Fibroblast of lung (primary cell): ENCODE results near the gene CCDC47. TPM values are rescaled to one million over a fixed set of nuclear protein-coding genes. Genes with fewer than 3 reads are reported as not detected.

ENCODE experiments used
- DNase-seq, 2 donors: peaks; one replicate each; pipeline versions ENCODE4 v3.0.0 to v3.0.0-alpha.2; 2010; ENCODE audit warnings: low read depth in 2 of 2
- H2AFZ ChIP-seq: 2 replicates; pipeline ENCODE4 v1.5.1; 2012; ENCODE audit warnings: low read length, control low read depth, inconsistent platforms
- H3K27ac ChIP-seq: 2 replicates; pipeline ENCODE4 v1.5.1; 2011; ENCODE audit warnings: low read length, control low read depth; ENCODE audit not compliant: insufficient read depth
- H3K27me3 ChIP-seq: 2 replicates; pipeline ENCODE4 v1.5.1; 2011; ENCODE audit warnings: mild to moderate bottlenecking, low read length; ENCODE audit not compliant: control insufficient read depth, insufficient read depth
- H3K36me3 ChIP-seq: 2 replicates; pipeline ENCODE4 v1.5.1; 2011; ENCODE audit warnings: low read length; ENCODE audit not compliant: control insufficient read depth, insufficient read depth
- H3K4me1 ChIP-seq: 2 replicates; pipeline ENCODE4 v1.5.1; 2011; ENCODE audit warnings: low read length; ENCODE audit not compliant: control insufficient read depth, insufficient read depth; ENCODE audit errors: extremely low read depth
- H3K4me2 ChIP-seq: 2 replicates; pipeline ENCODE4 v1.5.1; 2011; ENCODE audit warnings: low read length, control low read depth; ENCODE audit not compliant: insufficient read depth; ENCODE audit errors: extremely low read depth
- H3K4me3 ChIP-seq, 4 experiments: fragments of 200-600 bp in 1 of 4; sonication (generic) in 1 of 4; replicated peaks in 1 of 4; 2 replicates each; pipeline ENCODE4 v1.5.1; 2011 to 2016; ENCODE audit warnings: low read length in 4 of 4, low read depth in 3 of 4, mild to moderate bottlenecking in 3 of 4, control low read depth in 2 of 4, inconsistent platforms in 1 of 4, mixed read lengths in 1 of 4; ENCODE audit not compliant: insufficient read depth in 1 of 4; ENCODE audit errors: control extremely low read depth in 1 of 4
- H3K79me2 ChIP-seq: 2 replicates; pipeline ENCODE4 v1.5.1; 2012; ENCODE audit warnings: mild to moderate bottlenecking, low read length, inconsistent platforms; ENCODE audit not compliant: control insufficient read depth, insufficient read depth
- H3K9ac ChIP-seq: 2 replicates; pipeline ENCODE4 v1.5.1; 2011; ENCODE audit warnings: mild to moderate bottlenecking, low read length, control low read depth; ENCODE audit not compliant: insufficient read depth
- H3K9me3 ChIP-seq: 2 replicates; pipeline ENCODE4 v1.5.1; 2012; ENCODE audit warnings: low read depth, low read length; ENCODE audit not compliant: control insufficient read depth, insufficient read depth
- H4K20me1 ChIP-seq: 2 replicates; pipeline ENCODE4 v1.5.1; 2011; ENCODE audit warnings: low read length; ENCODE audit not compliant: control insufficient read depth, insufficient read depth; ENCODE audit errors: extremely low read depth
- CTCF ChIP-seq, 2 donors: IDR thresholded peaks in 1 of 2; conservative IDR thresholded peaks in 1 of 2; 1 replicate in 1 of 2; 2 replicates in 1 of 2; pipeline ENCODE4 v1.5.1; 2011 to 2012; ENCODE audit warnings: low read length in 2 of 2, control low read depth in 1 of 2, inconsistent platforms in 1 of 2, low read depth in 1 of 2, mild to moderate bottlenecking in 1 of 2
- EZH2 ChIP-seq: IDR thresholded peaks from 2 replicates; pipeline ENCODE4 v1.5.1; 2012; ENCODE audit warnings: low read length, control low read depth, mild to moderate bottlenecking; ENCODE audit errors: missing control alignments
- polyA plus RNA-seq, 2 donors: library from polyadenylated mRNA; depleted of rRNA in 1 of 2; stranded (reverse) in 1 of 2; unstranded in 1 of 2; fragments of >200 nt; gene quantifications; 2 replicates each; pipeline ENCODE4 v1.2.1, GENCODE V29; 2011 to 2012; ENCODE audit warnings: missing spikeins in 1 of 2
- total RNA-seq: library from RNA; depleted of rRNA; stranded (reverse); fragments of >200 nt; gene quantifications from 2 replicates; pipeline ENCODE4 v1.2.1, GENCODE V29; 2014

Gene CCDC47
- total and polyA plus RNA-seq, 2 donors (not counting 1 experiment from before 2014, with no cell fraction given), result 65.6 to 83.2 TPM

- Histone ChIP-seq H3K4me1 (no peaks in the 10 kb centered on the region), H3K27ac (no peak overlapping the region), H4K20me1 (no peaks in the 10 kb centered on the region), H3K9me3 (no peaks in the 10 kb centered on the region), H3K36me3 (peaks cover 7% of the 10 kb centered on the region), H3K4me2 (no peak overlapping the region), H3K79me2 (no peaks in the 10 kb centered on the region), H3K9ac (no peak overlapping the region), H2AFZ (no peak overlapping the region), H3K4me3 (no peak overlapping the region), H3K27me3 (no peaks in the 10 kb centered on the region)
- TF ChIP-seq CTCF (conservative IDR thresholded peaks at IDR 0.05 in 1 of 2, IDR thresholded peaks at IDR 0.05 in 1 of 2; ENCODE audit: low read depth in 1 of 2, low read length in 2 of 2), result no peak
- no peak for TF ChIP-seq EZH2
- no peak for DNase-seq
These were observed 71.3 kb downstream of the CCDC47 start for GRCh38 chr17:63701868-63702720.

GRCh38 chr17:63701456-63701820, 72.0 kb downstream of the CCDC47 start:
- H3K79me2 ChIP-seq, result no peaks in the 10 kb centered on the region
- no peaks in the 10 kb centered on the region for H3K27me3 ChIP-seq
- DNase-seq, result no peak
- no peaks in the 10 kb centered on the region for H3K4me1 ChIP-seq
- no peak overlapping the region for H3K9ac ChIP-seq
- no peak overlapping the region for H3K4me3 ChIP-seq
- H3K4me2 ChIP-seq, result no peak overlapping the region
- H3K9me3 ChIP-seq, result no peaks in the 10 kb centered on the region
- H3K27ac ChIP-seq, result no peak overlapping the region
- no peak for TF ChIP-seq CTCF (conservative IDR thresholded peaks at IDR 0.05 in 1 of 2, IDR thresholded peaks at IDR 0.05 in 1 of 2; ENCODE audit: low read depth in 1 of 2, low read length in 2 of 2)
- TF ChIP-seq EZH2, result no peak
- H2AFZ ChIP-seq, result no peak overlapping the region
- H4K20me1 ChIP-seq, result no peaks in the 10 kb centered on the region
- H3K36me3 ChIP-seq, result peaks cover 7% of the 10 kb centered on the region

GRCh38 chr17:63700528-63701455, 72.6 kb downstream of the CCDC47 start:
- Histone ChIP-seq H3K4me2 (no peak overlapping the region), H4K20me1 (no peaks in the 10 kb centered on the region), H3K79me2 (no peaks in the 10 kb centered on the region), H3K9ac (peak overlapping the region; percentile 30), H2AFZ (no peak overlapping the region), H3K27ac (no peak overlapping the region), H3K27me3 (no peaks in the 10 kb centered on the region), H3K9me3 (no peaks in the 10 kb centered on the region), H3K4me1 (no peaks in the 10 kb centered on the region), H3K4me3 (peak overlapping the region in 2 of 4 experiments; percentile 14 to 42), H3K36me3 (peaks cover 7% of the 10 kb centered on the region)
- peak; percentile 44 to 67 for DNase-seq
- TF ChIP-seq EZH2, result no peak
- no peak for TF ChIP-seq CTCF (conservative IDR thresholded peaks at IDR 0.05 in 1 of 2, IDR thresholded peaks at IDR 0.05 in 1 of 2; ENCODE audit: low read depth in 1 of 2, low read length in 2 of 2)
